Neuron (in vitro differentiated cells): Measurements from ENCODE around the gene LSG1.
"Not testable (repeated sequence)": the region's sequence is repeated elsewhere in the genome, so short reads cannot be mapped to it uniquely, and the experiment has no call there.

Experiments used
- H2AFZ ChIP-seq: one replicate; pipeline ENCODE4 v1.6.1; 2013; ENCODE audit warnings: low read depth, mild to moderate bottlenecking, inconsistent platforms, low read length, moderate library complexity
- H3K27me3 ChIP-seq: one replicate; pipeline ENCODE4 v1.6.1; 2013; ENCODE audit warnings: low read length; ENCODE audit not compliant: insufficient read depth
- H3K36me3 ChIP-seq: one replicate; pipeline ENCODE4 v1.6.1; 2013; ENCODE audit warnings: low read length; ENCODE audit not compliant: insufficient read depth
- H3K4me1 ChIP-seq: one replicate; pipeline ENCODE4 v1.6.1; 2013; ENCODE audit warnings: low read length; ENCODE audit not compliant: insufficient read depth
- H3K4me3 ChIP-seq: 2 replicates; pipeline ENCODE4 v1.5.1; 2013; ENCODE audit warnings: mild to moderate bottlenecking, low read length, moderate library complexity
- H3K9me3 ChIP-seq: one replicate; pipeline ENCODE4 v1.6.1; 2013; ENCODE audit warnings: low read length

LSG1 gene

DNA sequence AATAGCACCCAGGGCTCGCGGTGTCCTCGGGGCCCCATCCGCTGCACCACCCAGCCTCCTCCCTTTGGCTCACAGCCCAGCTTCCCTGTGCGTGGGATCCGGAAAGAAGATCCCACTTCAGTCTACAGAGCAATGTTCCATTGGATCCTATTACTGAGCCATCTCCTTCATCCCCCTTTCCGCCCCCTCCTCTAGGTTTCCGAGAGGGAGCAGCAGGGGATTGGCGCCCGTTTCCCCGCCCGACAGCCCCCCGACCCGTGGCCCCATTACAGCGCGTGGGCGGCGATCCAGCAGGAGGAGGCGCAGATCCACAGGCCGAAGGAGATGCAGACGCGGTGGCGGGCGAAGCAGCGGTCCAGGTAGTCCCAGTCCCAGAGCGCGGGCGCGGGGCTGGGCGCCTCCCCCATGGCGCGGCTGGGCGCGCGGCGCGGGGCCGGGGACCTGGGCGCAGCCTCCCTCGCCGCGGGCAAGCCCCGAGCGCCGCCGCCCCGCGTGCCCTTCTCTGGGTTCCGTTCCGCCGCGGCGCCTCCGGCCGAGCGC is 39.1 kb downstream of the LSG1 start:
- Histone ChIP-seq H2AFZ (peak overlapping the region; percentile 44), H3K36me3 (peaks cover 9% of the 10 kb centered on the region), H3K9me3 (peaks cover 18% of the 10 kb centered on the region), H3K4me3 (peak overlapping the region; percentile 59), H3K27me3 (no peaks in the 10 kb centered on the region), H3K4me1 (no peaks in the 10 kb centered on the region)

- Histone ChIP-seq H3K36me3 (peaks cover 11% of the 10 kb centered on the region), H3K4me1 (no peaks in the 10 kb centered on the region), H2AFZ (peak overlapping the region; percentile 44), H3K4me3 (peak overlapping the region; percentile 59), H3K27me3 (no peaks in the 10 kb centered on the region), H3K9me3 (peaks cover 18% of the 10 kb centered on the region)
These were observed 39.7 kb downstream of the LSG1 start for GRCh38 chr3:194632226-194632808.

DNA sequence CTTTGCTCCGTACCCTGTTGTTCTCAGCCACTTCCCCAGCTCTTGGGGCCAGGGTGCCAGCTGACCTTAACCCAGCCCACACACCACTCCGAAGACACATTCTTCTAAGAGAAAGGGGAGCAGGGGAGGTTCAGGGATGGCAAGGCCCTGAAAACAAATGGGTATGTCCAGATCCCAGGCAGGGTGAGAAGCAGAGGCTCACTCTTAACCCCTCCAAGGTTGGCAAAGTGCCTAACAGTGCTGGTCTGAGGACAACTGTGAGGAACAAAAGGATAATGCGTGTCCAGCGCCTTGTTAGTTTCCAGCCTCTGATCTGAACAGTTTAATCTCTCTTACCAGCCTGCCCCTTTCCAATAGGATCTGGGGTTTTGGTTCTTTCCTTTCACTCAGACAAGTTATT is 40.3 kb downstream of the LSG1 start:
- no peak overlapping the region for H3K4me3 ChIP-seq
- peaks cover 13% of the 10 kb centered on the region for H3K36me3 ChIP-seq
- H3K27me3 ChIP-seq, result no peaks in the 10 kb centered on the region
- H3K9me3 ChIP-seq, result peaks cover 18% of the 10 kb centered on the region
- H3K4me1 ChIP-seq, result no peaks in the 10 kb centered on the region
- no peak overlapping the region for H2AFZ ChIP-seq

DNA sequence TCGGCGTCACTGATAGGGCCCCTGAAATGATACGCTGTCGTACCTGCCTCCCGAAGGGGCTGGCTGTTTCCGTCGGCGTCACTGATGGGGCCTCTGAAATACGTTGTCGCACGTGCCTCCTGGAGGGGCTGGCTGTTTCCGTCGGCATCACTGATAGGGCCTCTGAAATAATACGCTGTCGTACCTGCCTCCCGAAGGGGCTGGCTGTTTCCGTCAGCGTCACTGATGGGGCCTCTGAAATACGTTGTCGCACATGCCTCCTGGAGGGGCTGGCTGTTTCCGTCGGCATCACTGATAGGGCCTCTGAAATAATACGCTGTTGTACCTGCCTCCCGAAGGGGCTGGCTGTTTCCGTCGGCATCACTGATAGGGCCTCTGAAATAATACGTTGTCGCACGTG is 41.3 kb downstream of the LSG1 start:
- not testable (repeated sequence) for H3K4me3 ChIP-seq, H3K4me1 ChIP-seq, H3K27me3 ChIP-seq, H2AFZ ChIP-seq
- H3K36me3 ChIP-seq, result peaks cover 21% of the 10 kb centered on the region
- H3K9me3 ChIP-seq, result peaks cover 18% of the 10 kb centered on the region

DNA sequence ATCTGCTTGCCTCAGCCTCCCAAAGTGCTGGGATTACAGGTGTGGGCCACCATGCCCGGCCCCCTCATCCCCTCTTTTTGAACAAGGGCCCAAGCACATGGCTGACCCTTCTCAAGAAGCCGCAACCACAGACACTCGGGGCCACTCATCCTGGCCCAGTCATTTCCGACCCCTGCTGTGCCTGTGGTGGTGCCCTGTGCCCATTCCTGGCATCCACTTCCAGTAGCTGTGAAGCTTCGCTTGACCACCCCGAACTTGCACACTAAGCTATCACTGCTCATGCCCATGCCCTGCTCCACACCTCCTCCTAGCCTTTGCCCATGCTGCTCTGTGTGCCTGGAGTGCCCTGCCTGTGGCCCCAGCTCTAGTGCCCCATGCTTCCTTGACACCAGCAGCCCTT is 47.0 kb downstream of the LSG1 start:
- Histone ChIP-seq H2AFZ (no peak overlapping the region), H3K36me3 (peaks cover 25% of the 10 kb centered on the region), H3K9me3 (peaks cover 7% of the 10 kb centered on the region), H3K4me3 (no peak overlapping the region), H3K27me3 (no peaks in the 10 kb centered on the region), H3K4me1 (no peaks in the 10 kb centered on the region)

- H3K27me3 ChIP-seq, result no peaks in the 10 kb centered on the region
- H3K4me1 ChIP-seq, result no peaks in the 10 kb centered on the region
- H3K36me3 ChIP-seq, result peaks cover 21% of the 10 kb centered on the region
- no peak overlapping the region for H3K4me3 ChIP-seq
- peaks cover 3% of the 10 kb centered on the region for H3K9me3 ChIP-seq
- H2AFZ ChIP-seq, result no peak overlapping the region
These were observed 48.3 kb downstream of the LSG1 start for GRCh38 chr3:194623449-194624290.

DNA sequence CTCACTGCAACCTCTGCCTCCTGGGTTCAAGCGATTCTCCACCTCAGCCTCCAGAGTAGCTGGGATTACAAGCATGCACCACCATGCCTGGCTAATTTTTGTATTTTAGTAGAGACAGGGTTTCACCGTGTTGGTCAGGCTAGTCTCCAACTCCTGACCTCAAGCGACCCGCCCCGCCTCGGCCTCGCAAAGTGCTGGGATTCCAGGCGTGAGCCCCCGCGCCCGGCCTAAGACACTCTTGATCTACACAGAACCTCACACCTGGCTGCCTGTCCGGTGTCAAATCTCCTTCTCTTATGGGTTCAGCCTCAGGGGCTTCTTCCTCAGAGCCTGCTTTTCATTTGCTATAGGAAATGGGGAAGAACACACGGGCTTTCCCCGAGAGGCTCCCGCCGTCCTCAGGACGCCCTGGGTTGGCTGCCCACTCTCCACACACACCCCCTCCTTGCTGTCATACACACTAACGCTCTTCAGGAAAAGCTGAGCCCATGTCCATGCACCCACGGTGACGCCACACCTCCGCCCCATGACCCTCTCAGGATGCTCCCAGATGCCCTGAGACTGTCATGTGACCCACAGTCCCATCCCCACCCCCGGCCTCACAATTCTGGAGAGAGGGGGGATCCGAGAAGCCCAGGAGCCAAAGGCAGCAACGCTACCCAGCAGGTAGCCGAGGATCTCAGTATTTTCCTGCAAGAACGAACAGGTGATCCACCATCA is 49.2 kb downstream of the LSG1 start:
- Histone ChIP-seq H3K4me1 (no peaks in the 10 kb centered on the region), H3K4me3 (no peak overlapping the region), H3K27me3 (no peaks in the 10 kb centered on the region), H2AFZ (no peak overlapping the region), H3K36me3 (peaks cover 16% of the 10 kb centered on the region), H3K9me3 (no peaks in the 10 kb centered on the region)

- Histone ChIP-seq H3K9me3 (no peaks in the 10 kb centered on the region), H3K27me3 (no peaks in the 10 kb centered on the region), H2AFZ (no peak overlapping the region), H3K36me3 (peaks cover 13% of the 10 kb centered on the region), H3K4me3 (no peak overlapping the region), H3K4me1 (no peaks in the 10 kb centered on the region)
These were observed 50.0 kb downstream of the LSG1 start for GRCh38 chr3:194621947-194622346.

DNA sequence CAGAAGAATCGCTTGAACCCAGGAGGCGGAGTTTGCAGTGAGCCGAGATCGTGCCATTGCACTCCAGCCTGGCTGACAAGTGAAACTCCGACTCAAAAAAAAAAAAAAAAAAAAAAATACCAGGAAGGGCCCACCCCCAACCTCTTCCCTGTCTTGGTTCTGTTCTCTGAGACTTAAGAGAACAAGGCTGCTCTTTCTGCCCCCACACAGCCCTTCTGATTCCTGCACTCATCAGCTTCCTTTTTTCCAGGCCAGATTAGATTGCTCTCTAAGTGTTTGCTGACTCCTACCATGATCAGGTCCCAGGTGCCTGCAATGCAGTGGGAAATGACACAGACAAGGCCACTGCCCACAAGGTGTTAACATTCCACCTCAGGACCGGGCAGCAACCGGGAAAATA is 51.8 kb downstream of the LSG1 start:
- Histone ChIP-seq H3K36me3 (peaks cover 4% of the 10 kb centered on the region), H3K4me3 (no peak overlapping the region), H3K4me1 (no peaks in the 10 kb centered on the region), H3K9me3 (no peaks in the 10 kb centered on the region), H3K27me3 (no peaks in the 10 kb centered on the region), H2AFZ (no peak overlapping the region)

- Histone ChIP-seq H3K4me1 (no peaks in the 10 kb centered on the region), H3K27me3 (no peaks in the 10 kb centered on the region), H3K36me3 (peaks cover 2% of the 10 kb centered on the region), H3K4me3 (no peak overlapping the region), H2AFZ (no peak overlapping the region), H3K9me3 (no peaks in the 10 kb centered on the region)
These were observed 52.2 kb downstream of the LSG1 start for GRCh38 chr3:194619741-194620140.

GRCh38 chr3:194618858-194619608 is 53.0 kb downstream of the LSG1 start:
- Histone ChIP-seq H3K27me3 (no peaks in the 10 kb centered on the region), H3K4me1 (no peaks in the 10 kb centered on the region), H3K4me3 (no peak overlapping the region), H2AFZ (no peak overlapping the region), H3K36me3 (peaks cover 8% of the 10 kb centered on the region), H3K9me3 (no peaks in the 10 kb centered on the region)

DNA sequence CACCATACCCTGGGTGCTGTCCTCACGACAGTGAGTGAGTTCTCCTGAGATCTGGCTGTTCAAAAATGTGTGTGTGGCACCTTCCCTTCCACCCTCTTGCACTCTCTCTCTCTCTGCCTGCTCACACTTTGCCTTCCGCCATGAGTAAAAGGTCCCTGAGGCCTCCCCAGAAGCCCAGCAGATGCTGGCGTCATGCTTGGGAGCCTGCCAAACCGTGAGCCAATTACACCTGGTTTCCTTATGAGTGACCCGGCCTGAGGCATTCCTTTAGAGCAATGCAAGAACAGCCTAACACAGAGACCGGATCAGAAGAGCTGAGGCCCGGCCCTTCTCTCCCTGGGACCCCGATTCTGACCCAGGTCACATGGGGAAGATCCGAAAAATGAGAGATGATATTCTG is 54.2 kb downstream of the LSG1 start:
- Histone ChIP-seq H2AFZ (no peak overlapping the region), H3K27me3 (no peaks in the 10 kb centered on the region), H3K4me3 (no peak overlapping the region), H3K4me1 (no peaks in the 10 kb centered on the region), H3K36me3 (peaks cover 8% of the 10 kb centered on the region), H3K9me3 (no peaks in the 10 kb centered on the region)
